HG03097 (cell line): ENCODE measurements around the gene GRM1.

Source experiments
- ATAC-seq: cut with Tn5 transposase; IDR thresholded peaks from one replicate; pipeline ENCODE4 v1.9.1; 2021; ENCODE audit not compliant: unreplicated experiment, low FRiP score

The GRM1 gene

DNA sequence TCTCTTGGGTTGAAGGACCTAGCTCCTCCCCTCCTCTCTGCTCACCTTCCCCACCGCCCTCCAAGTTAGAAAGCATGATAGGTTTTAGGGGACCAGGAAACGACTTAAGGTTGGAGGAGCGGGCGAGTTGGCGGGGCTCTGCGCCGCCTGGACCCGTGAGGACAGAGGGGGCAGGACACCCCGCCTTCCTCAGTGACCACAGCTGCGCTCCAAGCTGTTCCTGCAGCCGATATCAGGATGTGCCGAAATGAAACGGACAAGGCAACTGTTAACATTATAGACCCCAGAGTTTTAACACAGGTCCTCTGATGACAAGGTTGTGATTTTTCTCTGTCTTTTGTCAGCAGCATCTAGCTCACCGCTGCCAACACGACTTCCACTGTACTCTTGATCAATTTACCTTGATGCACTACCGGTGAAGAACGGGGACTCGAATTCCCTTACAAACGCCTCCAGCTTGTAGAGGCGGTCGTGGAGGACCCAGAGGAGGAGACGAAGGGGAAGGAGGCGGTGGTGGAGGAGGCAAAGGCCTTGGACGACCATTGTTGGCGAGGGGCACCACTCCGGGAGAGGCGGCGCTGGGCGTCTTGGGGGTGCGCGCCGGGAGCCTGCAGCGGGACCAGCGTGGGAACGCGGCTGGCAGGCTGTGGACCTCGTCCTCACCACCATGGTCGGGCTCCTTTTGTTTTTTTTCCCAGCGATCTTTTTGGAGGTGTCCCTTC is at the start of gene GRM1:
TSS of gene GRM1 (plus strand) at position 212 of the 722 bp plus-strand sequence. CDS start at position 668, 456 bp downstream.
- no peak for ATAC-seq

- ATAC-seq = no peak
Measured at GRCh38 chr6:146009338-146009737, 19.5 kb upstream of the GRM1 start.

- ATAC-seq = no peak
Measured at GRCh38 chr6:146014233-146014632, 14.6 kb upstream of the GRM1 start.

- no peak for ATAC-seq
Measured at GRCh38 chr6:146017672-146018071, 11.2 kb upstream of the GRM1 start.

GRCh38 chr6:146026873-146027272 is 2.0 kb upstream of the GRM1 start:
- no peak for ATAC-seq

GRCh38 chr6:146027586-146028251 is 1.1 kb upstream of the GRM1 start:
- no peak for ATAC-seq

DNA sequence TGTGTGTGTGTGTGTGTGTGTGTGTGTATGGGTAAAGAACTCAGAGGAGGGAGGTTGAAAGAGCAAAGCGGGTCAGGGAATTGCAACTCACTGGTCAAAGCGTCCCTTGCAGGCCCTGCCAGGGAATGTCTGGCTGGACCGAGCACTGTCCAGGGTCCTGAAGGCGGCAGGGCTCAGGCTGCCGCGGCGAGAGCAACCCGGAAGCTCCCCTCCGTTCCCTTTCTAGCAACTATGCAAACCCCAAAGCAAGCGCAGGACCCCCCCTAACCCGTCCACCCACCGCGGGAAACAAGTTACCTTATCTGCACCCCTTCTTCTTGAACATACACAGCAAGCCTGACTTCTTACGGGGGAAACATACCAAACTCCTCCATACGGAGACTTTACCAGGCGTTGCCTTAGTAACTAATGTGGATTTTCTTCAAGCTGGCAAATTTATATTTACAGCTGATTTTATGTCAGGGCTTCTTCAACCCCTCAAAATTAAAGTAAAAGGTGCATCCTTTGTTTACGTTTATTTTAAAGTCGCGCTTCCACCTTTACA is 538 bp upstream of the GRM1 start:
- no peak for ATAC-seq

DNA sequence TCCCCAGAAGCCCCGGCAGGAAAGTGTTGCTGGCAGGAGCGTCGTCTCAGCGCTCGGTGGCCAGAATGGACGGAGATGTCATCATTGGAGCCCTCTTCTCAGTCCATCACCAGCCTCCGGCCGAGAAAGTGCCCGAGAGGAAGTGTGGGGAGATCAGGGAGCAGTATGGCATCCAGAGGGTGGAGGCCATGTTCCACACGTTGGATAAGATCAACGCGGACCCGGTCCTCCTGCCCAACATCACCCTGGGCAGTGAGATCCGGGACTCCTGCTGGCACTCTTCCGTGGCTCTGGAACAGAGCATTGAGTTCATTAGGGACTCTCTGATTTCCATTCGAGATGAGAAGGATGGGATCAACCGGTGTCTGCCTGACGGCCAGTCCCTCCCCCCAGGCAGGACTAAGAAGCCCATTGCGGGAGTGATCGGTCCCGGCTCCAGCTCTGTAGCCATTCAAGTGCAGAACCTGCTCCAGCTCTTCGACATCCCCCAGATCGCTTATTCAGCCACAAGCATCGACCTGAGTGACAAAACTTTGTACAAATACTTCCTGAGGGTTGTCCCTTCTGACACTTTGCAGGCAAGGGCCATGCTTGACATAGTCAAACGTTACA is 817 bp downstream of the GRM1 start:
- ATAC-seq = no peak

DNA sequence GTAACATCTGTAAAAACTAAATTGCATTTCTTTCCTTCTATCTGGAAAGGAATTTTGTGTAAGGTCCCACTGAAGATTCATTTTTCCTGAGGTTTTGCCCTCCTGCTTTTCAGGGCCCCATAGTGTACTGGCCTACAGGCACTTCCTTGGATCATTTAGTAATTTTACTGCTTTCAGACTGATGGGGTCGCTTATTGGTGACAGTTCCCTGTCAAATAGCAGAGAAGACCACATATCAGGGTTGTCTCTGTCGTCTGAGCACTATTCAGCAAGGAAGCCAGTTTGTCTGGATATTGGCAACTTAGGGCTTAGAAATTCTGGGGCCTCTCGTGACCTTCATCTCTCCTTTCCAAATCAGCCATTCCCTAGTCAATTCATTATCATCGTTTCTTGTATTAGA is 3.5 kb downstream of the GRM1 start:
- no peak for ATAC-seq

DNA sequence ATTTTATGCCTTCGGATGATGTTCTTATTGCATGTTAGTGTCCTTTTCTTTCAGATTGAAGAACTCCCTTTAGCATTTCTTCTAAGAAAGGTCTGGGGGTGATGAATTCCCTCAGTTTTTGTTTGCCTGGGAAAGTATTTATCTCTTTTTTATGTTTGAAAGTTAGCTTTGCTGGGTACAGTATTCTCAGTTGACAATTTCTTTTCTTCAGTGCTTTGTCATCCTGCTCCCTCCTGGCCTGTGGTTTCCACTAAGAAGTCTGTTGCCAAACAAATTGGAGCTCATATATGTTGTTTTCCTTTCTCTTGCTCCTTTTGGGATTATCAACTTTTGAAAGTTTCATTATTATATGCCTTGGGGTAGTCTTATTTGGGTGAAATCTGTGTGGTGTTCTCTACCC is 11.5 kb downstream of the GRM1 start:
- ATAC-seq = no peak

- no peak for ATAC-seq
Measured at GRCh38 chr6:146041282-146041681, 12.4 kb downstream of the GRM1 start.

DNA sequence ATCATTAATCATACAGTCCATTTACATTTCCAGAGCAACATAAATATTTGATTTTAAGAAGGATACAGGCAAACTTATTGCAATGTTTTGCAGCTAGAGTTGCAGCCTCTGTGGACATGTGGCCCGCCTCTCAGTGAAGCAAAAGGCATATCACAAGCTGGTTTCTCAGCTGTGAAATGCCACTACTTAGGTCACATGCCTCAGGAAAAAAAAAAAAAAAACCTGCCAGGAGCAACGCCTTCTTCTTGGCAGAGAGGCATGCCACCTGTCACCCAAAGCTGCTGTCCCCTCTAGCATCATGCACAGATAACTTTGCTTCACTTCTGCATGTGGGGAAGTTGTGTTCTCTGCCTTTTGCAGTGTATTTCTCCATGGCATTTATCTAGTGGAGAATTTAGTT is 18.5 kb downstream of the GRM1 start:
- ATAC-seq = no peak

- no peak for ATAC-seq
Measured at GRCh38 chr6:146050168-146050567, 21.3 kb downstream of the GRM1 start.

DNA sequence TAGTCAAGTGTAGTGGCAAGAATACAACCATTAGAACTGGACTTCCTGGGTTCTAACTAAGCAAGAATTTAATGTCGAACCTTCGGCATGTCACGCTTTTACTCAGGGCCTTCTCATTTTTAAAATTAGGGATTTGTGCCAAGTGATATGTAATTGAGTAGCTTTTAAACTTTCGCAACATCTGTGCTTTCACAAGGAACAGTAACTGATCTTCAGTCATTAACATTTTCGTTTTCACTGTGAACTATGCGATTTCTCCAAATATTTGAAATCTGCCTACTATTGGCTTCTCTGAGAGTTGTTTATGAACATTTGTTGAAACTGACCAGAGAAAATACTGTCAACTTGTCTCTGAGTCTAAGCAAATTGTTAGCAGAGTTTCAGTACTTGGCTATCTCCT is 27.6 kb downstream of the GRM1 start:
- ATAC-seq = no peak

- ATAC-seq = no peak
Measured at GRCh38 chr6:146065690-146066089, 36.8 kb downstream of the GRM1 start.

GRCh38 chr6:146066506-146066905 is 37.6 kb downstream of the GRM1 start:
- ATAC-seq = no peak

- no peak for ATAC-seq
Measured at GRCh38 chr6:146071781-146072180, 42.9 kb downstream of the GRM1 start.

GRCh38 chr6:146077992-146078391 is 49.1 kb downstream of the GRM1 start:
- ATAC-seq = no peak

- ATAC-seq = no peak
Measured at GRCh38 chr6:146087386-146087785, 58.5 kb downstream of the GRM1 start.

- no peak for ATAC-seq
Measured at GRCh38 chr6:146090474-146090873, 61.6 kb downstream of the GRM1 start.

GRCh38 chr6:146092961-146093686 is 64.3 kb downstream of the GRM1 start:
- no peak for ATAC-seq
